ENCODE results near the gene RCOR1.

RCOR1 gene

GRCh38 chr14:102726191-102726949 lies 133.9 kb downstream of the RCOR1 start:
- no peak for DNase-seq (ENCODE audit: low spot score)

GRCh38 chr14:102727336-102728095 lies 135.1 kb downstream of the RCOR1 start:
- no peak for DNase-seq (ENCODE audit: low spot score)

DNA sequence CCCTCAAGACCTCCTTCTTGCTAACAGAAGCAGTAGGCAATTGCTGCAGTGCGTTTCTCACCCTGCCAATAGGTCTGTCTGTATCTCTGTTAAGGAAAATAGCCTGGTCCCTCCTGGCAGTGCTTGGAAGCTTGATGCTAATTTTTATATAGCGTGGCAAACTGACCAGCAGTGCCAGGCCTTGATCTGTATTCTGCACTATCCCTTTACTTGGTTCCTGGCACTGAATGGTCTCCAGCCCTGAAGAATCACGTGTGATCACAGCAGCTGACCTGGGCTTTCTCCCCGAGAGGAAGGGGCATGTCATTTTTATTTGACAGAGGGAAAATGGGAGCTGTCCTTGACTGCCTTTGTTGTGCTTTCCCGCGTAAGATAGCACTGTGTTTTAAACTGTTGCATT lies 136.1 kb downstream of the RCOR1 start:
- no peak for DNase-seq (ENCODE audit: low spot score)

DNA sequence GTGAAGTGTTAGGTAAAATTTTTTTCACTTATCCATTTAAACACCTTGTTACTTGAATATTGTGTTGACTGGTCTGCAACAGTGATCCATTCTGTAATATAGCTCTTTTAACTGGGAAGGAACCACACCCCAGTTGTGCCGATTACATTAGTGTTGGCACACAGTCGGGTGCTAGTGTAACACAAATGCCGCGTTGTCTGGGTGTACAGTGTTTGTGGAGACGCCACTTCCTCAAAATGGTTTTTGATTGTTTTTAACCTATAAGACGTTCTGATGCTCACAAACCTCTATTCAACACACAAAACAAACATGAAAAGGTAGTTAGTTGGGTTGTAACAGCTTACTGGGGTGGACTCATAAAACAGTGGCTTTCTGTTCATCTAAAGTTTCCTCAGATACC lies 136.8 kb downstream of the RCOR1 start:
- DNase-seq (ENCODE audit: low spot score) = no peak

DNA sequence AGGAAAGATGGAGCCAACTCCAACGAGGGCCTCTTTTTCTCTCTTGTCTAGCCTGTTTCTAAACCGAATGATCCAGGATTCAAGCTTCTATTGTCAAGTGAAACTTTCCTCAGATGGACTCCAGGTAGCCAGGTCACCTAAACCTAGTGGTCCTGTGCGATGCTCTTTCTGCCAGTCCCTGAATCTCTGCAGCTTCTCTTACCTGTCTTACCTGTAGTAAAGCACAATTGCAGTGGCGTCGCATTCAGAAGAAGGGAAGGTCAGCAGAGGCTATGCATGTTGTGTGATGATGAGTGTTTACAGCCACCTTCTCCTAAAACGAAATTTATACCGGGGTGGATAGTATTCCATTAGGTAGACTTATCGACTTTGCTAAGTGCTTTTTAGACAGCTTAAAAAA lies 137.4 kb downstream of the RCOR1 start:
- DNase-seq (ENCODE audit: low spot score) = no peak

DNA sequence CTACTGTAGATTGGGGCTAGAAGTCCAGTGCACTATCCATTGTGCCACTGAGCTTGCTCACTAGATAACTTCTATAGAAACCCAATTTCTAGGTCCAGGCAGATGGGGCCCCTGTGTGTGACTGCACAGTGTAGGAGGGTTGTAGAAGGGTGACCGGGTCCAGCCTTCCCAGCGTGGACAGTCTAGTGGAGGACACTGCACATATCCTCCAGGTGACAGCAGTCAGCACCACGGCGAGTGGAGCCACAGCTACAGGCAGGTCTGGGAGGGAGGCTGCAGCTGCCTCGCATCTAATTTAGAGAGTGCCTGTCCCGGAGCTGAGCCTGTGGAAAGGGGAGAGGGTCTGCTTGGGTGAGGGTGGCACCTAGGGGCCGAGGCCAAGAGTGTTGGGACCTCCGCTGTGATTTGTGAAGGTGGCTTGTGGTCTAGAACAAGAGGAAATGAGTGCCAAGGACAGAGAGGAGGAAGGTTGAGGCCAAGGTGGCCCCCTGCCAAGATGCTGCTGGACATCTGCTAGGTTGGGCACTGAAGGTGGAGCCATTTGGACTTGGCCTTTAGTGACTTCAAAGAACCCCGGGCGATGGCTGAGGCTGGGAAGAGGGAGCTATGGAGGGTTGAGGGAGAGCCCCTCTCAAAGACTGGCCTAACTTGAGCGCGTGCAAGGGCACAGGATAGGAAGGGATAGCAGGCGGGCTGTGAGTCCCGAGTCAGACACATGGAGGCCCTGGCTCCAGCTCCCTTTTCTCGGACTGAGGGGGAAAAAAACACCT lies 138.8 kb downstream of the RCOR1 start:
- DNase-seq (ENCODE audit: low spot score) = no peak

DNA sequence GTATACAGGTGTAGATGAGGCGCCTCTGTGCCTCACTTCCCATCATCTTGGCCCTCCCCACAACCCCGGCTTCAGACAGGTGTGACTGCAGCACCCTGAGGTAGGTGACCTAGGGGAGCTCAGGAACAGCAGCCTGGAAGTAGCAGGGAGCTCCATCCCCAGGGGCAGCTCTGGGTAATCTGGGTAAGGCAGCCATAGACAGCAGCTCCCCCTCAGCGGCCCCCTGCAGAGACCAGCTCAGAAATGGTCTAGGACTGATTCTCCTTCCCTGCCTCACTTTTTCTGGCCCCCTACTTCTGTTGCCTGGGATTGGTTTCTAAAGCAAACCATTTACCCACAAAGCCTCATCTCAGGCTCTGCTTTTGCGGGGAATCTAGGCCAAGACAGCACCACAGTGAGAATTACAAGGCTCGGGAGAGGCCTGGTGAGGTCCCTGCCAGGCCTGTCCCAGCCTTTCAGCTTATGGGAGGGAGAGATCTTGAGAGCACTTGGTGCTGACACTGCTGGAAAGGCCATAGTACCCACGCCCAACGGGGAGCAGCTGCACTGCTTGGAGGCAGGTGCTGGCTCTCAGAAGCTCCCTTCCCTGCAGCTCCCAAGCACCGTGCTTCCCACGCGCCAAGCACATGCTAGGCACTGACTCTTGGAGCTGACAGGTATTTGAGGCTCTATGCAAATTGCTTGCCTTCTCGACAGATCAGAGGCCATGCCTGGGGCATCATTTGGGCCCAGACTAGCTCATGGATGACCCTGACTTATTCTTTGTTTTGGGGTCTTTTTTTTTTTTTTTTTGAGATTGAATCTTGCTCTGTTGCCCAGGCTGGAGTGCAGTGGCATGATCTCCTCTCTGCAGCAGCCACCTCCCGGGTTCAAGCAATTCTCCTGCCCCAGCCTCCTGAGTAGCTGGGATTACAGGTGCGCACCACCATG lies 139.7 kb downstream of the RCOR1 start:
- no peak for DNase-seq (ENCODE audit: low spot score)

DNA sequence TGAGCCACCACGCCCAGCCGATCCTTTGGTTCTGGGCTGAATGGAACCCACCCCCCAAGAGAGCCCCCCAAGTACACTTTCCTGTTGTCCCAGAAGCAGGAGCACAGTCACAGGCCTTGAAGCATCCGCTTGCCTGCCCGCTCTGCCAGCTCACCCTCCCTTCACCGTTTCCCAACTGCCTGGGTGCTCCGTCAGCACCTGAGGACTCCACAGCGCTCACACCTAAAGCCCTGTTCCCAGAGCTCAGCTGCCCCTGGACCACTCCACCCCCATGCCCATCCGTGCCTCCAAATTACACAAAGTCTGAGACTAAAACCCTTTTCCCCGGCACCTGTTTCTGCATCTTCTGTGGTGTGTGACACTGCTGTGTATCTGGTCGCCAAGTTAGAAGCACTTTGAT lies 140.5 kb downstream of the RCOR1 start:
- no peak for DNase-seq (ENCODE audit: low spot score)

- no peak for DNase-seq (ENCODE audit: low spot score)
Observed at GRCh38 chr14:102733326-102733725, 140.9 kb downstream of the RCOR1 start.

- no peak for DNase-seq (ENCODE audit: low spot score)
Observed at GRCh38 chr14:102734436-102734835, 142.0 kb downstream of the RCOR1 start.

GRCh38 chr14:102736956-102737355 lies 144.5 kb downstream of the RCOR1 start:
- DNase-seq (ENCODE audit: low spot score) = no peak

DNA sequence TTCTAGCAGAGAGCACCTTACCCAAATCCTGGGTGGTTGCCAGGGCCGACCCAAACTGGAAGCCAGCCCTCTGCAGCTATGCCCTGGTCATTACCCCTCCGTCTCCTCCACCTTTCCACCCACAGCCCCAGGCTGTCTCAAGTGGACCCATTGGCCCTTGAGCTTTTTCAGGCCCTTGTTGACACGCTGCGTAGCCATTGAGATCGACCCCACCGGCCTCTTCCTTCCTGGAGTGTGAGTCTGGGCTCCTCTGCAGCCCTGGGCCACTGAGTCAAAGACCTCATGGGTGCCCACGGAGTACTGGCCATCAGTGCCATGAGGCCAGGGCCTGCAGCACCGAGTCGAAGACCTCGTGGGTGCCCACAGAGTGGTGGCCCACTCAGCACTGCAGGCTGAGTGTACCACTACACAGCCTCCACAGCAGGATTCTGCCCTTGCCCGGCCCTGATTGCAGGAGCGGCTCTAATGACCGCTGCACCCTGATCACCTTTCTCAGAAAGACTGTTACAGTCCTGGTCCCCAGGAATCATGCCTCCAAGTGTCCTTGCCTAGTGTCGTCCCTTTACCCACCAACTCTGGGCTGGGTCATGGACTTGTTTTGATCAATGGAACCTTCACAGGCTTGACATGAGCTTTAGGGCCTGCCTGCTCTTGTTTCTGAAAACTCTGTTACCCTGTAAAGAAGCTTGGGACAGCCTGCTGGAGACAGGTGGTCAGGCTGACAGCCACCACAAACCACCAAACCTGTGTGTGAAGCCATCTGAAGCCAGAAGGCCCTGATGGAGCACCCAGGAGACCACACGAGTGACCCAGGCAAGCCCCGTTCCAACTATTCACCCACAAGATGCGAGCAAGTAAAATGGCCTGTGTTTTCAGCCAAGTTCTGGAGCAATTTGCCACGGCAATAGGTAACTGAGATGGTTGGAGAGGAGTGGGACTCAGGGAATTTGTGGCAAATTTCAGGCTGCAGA lies 145.2 kb downstream of the RCOR1 start:
- no peak for DNase-seq (ENCODE audit: low spot score)

DNA sequence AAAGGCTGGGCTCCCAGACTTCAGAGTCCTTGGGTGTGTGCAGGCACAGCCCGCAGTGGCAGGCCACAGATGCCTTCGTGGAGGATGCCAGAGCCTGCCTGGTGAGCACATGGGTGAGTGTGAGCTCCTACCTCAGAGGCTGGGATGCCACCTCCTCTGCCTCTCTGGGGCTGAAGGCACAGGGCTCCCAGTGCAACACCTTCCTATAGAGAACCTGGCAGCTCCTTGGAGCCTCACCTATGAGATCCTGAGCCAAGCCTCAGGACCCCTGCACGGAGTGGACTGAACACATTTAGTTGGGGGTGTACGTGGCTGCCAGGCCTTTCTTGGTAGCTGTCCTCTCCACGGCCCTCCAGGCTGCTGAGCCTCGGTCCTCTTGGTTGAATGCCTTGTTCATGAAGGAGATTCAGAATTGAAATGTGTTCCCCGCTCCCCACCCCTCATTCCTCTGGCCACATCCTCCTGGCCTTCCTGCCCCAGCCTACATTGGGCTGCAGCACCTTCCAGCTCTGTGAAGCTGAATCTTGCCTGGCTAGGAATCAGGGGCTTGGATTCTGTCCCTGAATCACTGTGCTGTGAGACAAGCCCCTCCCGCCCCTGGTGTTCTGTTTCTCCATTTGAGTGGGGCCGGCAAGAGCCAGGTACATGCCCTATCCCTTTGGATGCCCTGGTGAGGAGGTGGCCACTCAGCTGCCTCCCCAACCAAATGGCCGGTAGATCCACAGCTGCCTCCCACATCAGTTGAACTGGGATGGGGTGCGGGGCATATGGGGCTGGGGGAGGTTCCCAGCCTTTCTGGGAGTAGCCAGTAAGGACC lies 146.1 kb downstream of the RCOR1 start:
- no peak for DNase-seq (ENCODE audit: low spot score)

DNA sequence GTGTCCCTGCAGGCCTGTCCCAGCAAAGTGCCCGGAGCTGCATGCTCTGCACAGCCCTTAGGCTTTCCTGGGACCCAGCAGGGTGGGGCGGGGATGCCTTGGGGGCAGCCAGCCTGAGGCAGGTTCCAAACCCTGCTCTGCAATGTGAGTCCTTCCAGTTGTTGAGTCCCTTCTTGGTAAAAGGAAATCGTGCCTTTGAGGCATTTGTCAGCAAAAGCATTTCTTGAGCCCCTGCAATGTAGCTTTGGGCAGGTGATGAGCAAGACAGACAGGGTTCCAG lies 146.7 kb downstream of the RCOR1 start:
- DNase-seq (ENCODE audit: low spot score) = no peak

DNA sequence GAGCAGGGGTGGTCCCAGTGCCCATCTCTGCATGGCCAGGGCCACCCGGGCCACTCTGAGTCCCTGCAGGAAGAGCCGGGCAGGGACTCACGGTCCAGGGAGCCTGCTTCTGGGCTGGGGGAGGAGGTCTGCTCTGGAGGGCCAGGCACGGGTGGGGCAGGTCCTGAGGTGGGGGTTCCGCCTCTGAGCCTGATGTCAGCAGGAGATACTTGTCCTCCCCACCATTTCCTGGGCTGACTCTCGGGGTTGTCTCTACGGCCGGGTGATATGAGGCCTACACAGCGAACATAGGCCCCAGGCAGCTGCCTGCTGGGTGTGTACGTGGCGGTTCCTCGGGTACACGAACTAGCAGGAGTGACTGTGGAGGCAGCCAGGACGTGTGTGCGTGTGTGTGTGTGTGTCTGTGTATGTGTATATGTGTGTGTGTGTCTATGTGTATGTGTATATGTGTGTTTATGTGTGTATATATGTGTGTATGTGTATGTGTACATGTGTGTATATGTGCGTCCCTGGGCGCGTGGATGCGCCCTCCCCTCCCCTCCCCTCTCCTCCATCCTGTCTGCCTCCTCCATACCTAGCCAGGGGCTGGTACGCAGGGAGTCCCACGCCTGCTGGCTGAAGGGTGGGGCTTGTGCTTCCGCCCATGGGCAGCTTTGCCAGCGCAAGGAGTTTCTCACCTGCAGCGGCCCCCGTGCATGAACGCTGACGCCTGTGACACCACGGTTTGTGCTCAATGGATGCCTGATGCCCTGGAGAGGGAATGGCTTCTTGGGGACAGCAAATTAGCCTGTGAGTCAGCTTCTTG lies 154.4 kb downstream of the RCOR1 start:
- DNase-seq (ENCODE audit: low spot score) = no peak

- DNase-seq (ENCODE audit: low spot score) = no peak
Observed at GRCh38 chr14:102748806-102749205, 156.4 kb downstream of the RCOR1 start.

DNA sequence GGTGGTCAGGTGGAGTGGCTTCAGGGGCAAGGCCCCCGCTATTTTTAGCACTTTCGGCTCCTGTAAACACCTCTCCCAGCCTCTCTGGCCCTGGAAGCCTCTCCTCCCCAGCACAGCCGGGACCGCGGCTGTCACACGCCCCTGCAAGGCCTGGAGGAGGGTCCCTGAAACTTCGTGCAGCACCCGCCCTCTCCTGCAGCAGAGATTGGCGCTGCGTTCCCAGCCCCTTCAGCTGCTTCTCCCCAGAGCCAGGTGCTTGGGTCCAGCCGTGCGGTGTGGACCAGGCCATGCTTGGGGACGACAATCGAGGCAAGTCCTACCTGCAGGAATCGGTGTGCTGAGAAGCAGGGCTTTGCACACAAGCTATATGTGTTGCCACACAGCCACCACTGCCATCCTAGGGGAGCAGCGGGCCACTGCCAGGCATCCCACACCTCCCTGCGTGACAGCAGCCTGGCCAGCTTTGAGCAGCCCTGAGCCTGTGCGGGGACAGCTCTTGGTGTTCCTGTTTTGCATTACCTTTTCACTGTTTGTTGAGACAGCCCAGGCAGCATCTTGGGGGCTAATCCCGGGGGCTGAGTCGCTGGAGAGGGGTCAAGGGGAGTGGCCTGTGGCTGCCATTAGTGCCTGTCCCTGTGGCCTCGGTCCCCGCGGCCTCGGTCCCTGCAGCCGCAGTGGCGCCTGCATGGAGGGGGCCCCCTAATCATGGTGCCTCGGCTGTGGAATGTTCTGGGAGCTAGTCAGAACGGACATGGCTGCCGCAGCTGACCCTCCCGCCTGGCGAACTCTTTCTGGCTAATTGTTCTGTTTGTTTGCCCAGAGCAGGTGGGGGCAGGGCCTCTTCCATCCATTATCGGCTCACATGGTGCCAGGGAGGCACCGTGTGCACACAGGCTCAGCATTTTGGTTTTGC lies 157.2 kb downstream of the RCOR1 start:
- no peak for DNase-seq (ENCODE audit: low spot score)

- DNase-seq (ENCODE audit: low spot score) = no peak
Observed at GRCh38 chr14:102750376-102750775, 157.9 kb downstream of the RCOR1 start.

Data from left forelimb (tissue), 1 donor.